NCI-H2107 (cell line): ENCODE results near the gene SNX4.

Experiments
- DNase-seq: peaks from one replicate; lab custom pipeline; 2025; lab: John Stamatoyannopoulos, UW

The SNX4 gene

GRCh38 chr3:125403789-125404188, 116.2 kb downstream of the SNX4 start:
- DNase-seq: no peak

- DNase-seq: no peak
These were observed 117.4 kb downstream of the SNX4 start for GRCh38 chr3:125402639-125403038.

- no peak for DNase-seq
These were observed 118.6 kb downstream of the SNX4 start for GRCh38 chr3:125401402-125401801.

- no peak for DNase-seq
These were observed 121.0 kb downstream of the SNX4 start for GRCh38 chr3:125398952-125399351.
